Left cardiac atrium (tissue), 4 donors: Measurements from ENCODE around the gene CYP19A1. TPM values are rescaled to one million over a fixed set of nuclear protein-coding genes. Genes with fewer than 3 reads are reported as not detected.

Experiments
- ATAC-seq, 2 donors: fragments of 200-7000 bp; cut with Tn5 transposase; one replicate each; pipeline ENCODE4 v1.9.1; 2020; ENCODE audit warnings: mild to moderate bottlenecking in 2 of 2, moderate library complexity in 2 of 2
- DNase-seq: peaks from one replicate; pipeline ENCODE4 v3.0.0-alpha.2; 2020
- intact Hi-C, 2 donors: fragments of 100-400 bp; cut with DNase I; formaldehyde crosslinking; loops; one replicate each; pipeline versions ENCODE4 v1.14.1 to v1.15.1; 2022 to 2023
- long read RNA-seq: library from polyadenylated mRNA; unstranded; transcript quantifications from one replicate; pipeline ENCODE4 v2.0.0, GENCODE V29; 2021
- total RNA-seq, 2 donors: library from RNA; stranded (reverse); fragmentation: NEBNext Ultra II Directional; extraction: Animal tissue kit (Norgen Biotek cat#: 25700); gene quantifications; one replicate each; pipeline ENCODE4 v1.2.1, GENCODE V29; 2021
- donor health status: DM: no; HTN: yes; CAD: no.
- donor health status: DM: no; HTN: yes; CAD: no; lungs with severe emphysema.
- donor health status: DM: yes; HTN: yes; CAD: no.
- donor health status: Dilated cardiomyopathy.

CYP19A1 gene
- total RNA-seq = under 1 TPM; 0.56 to 0.86 TPM
- long read RNA-seq = 0 reads

DNA sequence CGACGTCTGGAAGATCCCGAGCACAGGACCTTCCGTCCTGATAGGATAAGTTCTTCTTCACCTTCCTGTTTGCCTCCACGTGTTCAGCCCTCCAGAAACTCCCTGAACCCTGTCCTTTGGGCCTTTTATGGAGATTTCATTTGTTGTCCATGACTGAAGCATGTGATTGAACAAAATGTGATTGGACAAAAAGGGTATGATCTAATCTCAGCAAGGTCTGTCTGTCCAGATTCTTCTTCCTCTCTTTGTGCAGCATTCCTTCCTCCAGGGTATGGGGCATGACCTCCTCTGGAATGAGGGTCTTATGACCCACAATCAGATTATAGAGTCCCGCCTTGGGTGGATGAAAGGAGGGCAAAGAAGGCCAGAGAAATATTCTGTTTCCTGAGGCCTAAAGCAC is at the start of gene CYP19A1:
CYP19A1 (minus strand) TSS at position 101 of the 400 bp plus-strand sequence. CDS start 95,684 bp downstream, outside the sequence.
- ATAC-seq (no peak), DNase-seq (no peak)
- intact Hi-C loops = no loop called here

DNA sequence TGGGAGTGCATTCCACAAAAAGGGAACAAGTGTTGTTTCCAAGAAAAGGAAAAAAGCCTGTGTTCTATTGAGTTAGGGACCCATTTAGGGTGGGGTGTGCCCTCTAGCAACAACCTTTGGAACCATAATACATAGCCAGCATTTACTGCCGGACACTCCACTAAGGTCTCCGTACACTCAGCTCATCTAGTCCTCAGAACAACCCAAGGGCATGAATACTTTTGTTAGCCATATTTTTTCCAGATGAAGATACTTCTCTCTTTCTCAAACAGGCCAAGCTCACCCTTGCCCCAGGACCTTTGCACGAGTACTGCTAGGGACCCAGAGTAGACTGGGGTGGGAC is 49.3 kb upstream of the CYP19A1 start:
- ATAC-seq (no peak), DNase-seq (no peak)
- intact Hi-C loops = no loop called here

DNA sequence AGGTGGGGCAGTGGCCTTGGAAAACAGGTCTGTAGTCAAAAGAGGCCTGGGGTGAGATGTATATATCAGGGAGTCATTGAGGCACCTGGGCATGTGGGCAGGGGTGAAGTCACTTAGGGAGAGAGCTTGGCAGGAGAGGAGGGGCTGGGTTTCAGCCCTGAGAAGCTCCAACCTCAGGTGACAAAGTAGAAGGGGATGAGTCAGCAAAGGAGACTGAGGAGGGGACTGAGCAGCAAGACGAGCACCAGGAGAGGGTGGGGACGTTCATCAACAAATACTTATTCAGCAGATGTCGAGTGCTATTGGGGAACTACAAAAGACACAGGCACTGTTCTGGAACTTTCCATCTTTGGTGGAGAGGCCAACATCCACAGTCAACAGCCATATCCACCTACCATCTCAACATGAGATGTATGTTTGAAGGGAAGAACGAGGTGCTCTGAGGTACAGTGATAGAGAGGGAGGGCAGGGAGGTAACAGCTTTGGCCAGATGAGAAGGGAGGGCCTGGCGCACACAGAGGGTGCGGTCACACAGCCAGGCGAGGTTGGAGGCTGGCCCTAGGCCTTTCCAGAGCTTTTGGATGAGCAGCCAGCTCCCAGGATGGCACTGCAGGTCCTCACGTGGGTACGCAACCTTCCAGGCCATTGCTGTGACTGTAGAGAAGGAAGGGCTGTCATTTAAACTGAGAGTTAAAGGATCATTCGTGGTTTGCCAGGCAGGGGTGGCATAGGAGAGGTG is 48.7 kb upstream of the CYP19A1 start:
- ATAC-seq (no peak), DNase-seq (no peak)
- intact Hi-C loops = no loop called here

DNA sequence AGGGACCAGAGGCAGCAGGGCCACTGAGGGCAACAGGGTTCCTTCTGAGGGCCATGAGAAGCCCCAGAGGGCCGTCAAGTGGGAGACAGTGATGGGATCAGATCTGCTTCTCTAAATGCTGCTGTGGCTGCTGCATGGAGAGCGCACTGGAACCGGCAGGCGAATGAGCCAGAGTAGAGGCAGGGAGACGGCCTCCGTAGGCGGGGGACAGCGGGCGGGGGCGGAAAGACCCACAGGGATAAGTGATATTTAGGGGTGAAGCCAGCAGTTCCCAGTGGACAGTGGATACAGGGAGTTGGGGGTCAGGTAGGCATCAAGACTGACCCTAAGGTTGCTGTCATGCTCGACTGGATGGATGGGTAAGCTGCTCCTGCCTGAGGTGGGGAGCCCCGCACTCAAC is 48.1 kb upstream of the CYP19A1 start:
- DNase-seq (no peak), ATAC-seq (no peak)
- intact Hi-C loops = no loop called here

DNA sequence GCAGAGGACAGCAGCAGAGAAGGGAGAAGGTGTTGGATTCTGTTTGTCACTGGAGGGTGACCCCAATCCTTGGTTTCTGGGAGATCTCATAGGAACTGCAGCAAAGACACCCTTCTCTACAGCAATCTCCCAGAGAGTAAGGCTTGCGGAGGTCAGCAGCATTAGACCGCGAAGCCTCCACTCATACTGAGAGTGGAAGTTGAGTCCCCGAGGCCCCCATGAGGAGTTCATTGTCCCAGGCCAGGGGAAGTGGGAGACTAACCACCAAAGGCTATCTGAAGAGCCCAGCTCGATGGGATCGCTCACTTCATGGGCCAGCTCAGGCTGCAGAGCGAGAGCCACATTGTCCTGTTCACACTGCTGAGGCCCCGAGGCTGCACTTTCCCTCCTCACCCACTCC is 47.6 kb upstream of the CYP19A1 start:
- DNase-seq (no peak), ATAC-seq (no peak)
- intact Hi-C loops = no loop called here

GRCh38 chr15:51382787-51383186 is 44.4 kb upstream of the CYP19A1 start:
- intact Hi-C loops = loop anchor here (5.0 kb wide), 2 partner anchors 95 to 220 kb away; no protein-coding TSS in a partner anchor
- ATAC-seq = peak in 1 of 2 donors; percentile 19
- DNase-seq = no peak

DNA sequence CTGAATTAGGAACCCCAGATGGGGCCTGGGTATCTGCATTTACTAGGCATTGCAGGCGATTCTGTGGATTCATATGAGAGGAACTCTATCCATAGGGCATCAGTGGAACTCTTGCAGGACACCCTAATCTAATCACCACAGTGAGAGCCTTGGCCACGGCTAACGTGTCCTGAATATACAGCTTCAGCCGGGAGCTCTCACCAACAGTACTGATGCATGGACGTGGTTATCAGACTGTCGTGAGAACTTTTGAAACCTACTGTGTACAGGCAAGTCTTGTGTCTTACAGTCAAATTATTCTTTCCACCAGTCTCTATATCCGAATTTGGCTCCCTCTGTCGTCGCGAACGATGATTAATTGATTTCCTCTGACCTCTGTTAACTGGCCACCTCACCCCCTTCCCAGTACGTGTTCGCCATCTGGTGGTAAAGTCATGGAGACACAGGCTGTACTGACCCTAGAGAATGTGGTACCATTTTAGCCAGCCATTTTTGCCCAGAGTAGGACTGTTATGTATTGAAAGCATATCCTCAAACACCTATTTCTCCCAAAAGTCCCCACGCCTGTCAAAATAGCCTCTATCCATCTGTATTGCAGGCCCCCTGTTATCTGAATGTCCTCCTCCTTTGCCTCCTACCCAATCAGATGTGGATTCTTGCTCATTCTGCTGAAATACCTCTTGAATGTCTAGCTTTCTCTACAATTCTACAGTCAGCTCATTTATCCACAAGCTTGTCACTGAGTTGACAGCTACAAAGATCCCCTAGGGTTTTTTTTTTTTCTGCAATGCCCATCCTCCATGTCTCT is 42.8 kb upstream of the CYP19A1 start:
- intact Hi-C loops = loop anchor here (1.0 to 5.0 kb wide), 4 partner anchors 94 to 219 kb away; no protein-coding TSS in a partner anchor
- ATAC-seq (peak; percentile 92 to 94), DNase-seq (peak; percentile 52)

DNA sequence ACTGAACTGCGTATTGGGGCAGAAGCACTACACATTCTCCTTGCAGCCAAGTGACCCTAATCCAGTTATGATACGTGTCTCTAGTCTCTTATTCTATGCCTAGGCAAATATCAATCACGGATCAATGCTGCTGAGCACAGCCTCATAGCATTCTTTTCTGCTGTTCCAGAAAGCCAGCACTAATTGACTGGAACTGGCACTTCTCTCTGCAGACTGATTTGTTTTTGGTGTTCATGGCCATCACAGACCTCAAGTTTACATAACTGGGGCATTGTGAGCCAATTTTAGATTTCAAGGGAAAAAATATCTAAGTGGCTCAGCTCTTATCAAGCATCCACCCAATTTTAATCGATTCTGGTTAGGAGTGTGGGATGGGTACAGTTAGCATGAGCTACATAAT is 41.0 kb upstream of the CYP19A1 start:
- no peak for DNase-seq
- ATAC-seq = no peak
- intact Hi-C loops = no loop called here

DNA sequence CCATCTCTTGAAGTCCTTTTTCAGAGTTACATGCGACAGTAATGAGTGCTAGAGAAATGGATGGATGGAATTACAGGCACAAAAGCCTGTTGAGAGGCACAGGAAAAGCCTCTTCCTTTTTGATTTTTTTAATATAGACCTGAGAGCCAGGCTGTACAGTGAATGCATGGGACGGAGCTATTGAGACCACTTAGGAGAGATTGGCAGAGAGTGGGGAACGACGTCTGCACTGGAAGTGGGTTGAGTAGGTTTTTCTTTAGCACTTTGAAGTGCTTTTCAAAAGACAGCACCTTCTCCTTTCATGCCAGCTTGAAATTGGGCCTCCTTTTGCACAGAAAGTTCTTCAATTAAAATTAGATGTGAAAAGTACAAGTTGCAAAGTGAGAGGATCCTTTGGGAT is 40.0 kb upstream of the CYP19A1 start:
- no peak for DNase-seq
- intact Hi-C loops = no loop called here
- ATAC-seq = no peak

DNA sequence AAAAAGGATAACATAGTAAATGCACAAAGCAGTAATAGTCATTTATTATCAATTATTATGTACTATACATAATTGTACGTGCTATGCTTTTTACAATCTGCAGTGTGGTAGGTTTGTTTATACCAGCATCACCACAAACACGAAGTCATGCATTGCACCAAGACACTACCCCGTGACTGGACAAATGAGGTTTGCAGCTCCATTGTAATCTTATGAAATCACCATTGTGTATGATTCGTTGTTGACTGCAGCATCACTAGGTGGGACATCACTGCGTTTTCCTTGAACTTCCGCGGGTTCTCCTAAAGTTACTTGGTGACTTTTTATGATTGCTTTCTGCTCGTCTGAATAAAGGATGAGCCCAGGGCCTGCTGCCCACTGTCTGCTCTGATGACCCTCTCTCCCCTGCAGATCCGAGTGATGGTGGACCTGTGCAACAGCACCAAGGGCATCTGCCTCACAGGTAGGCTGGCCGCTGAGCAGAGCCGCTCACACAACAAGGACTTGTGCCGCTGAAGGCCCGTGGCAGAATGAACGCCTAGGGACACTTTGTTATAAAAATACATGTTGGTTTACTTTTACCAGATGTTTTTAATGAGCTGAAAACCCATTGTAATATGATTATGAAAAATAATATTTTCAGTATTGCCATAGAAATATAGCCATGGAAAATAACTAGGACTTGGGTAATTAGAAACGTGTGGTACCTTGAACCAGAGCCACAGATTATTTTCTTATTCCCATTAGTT is 38.8 kb upstream of the CYP19A1 start:
- DNase-seq = no peak
- intact Hi-C loops = no loop called here
- ATAC-seq = no peak

DNA sequence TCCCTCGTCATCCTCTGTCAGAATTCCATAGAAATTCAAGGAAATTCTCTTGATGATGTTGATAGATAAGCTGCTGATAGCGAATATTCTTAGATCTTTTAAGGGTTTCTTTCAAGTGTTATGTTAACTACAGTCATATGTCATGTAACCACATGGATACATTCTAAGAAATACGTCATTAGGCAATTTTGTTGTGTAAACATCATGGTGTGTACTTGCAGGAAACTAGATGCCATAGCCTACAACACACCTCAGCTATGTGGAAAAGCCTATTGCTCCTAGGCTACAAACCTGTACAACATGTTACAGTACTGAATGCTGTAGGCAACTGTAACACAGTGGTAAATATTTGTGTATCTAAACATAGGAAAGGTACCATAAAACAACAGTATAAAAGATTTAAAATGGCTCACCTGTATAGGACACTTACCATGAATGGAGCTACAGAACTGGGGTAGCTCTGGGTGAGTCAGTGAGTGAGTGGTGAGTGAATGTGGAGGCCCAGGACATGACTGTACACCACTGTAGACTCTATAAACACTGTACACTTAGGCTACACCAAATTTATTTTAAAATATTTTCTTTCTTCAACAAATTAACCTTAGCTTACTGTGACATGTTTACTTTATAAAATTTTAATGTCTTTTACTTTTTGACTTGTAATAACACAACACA is 37.7 kb upstream of the CYP19A1 start:
- ATAC-seq = no peak
- intact Hi-C loops = no loop called here
- no peak for DNase-seq

- intact Hi-C loops = no loop called here
- ATAC-seq (no peak), DNase-seq (no peak)
Measured at GRCh38 chr15:51374131-51374530, 35.7 kb upstream of the CYP19A1 start.

GRCh38 chr15:51371266-51371665 is 32.9 kb upstream of the CYP19A1 start:
- DNase-seq (no peak), ATAC-seq (peak in 1 of 2 donors; percentile 42)
- intact Hi-C loops = no loop called here

DNA sequence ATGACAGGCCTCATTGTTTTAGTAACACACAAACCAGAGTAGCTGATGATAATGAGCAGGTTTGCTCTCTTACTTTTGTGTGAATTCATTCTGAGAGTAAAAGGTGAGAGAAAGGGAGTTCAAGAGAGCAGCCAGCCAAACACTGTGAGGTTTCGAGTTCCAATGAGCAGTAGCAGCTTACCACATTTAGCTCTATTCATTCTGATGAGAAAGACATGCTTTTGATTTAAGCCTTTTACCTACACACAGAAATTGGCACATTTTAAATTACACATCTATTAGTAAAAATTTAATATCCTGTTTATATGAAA is 31.0 kb upstream of the CYP19A1 start:
- no peak for ATAC-seq
- intact Hi-C loops = no loop called here
- no peak for DNase-seq

DNA sequence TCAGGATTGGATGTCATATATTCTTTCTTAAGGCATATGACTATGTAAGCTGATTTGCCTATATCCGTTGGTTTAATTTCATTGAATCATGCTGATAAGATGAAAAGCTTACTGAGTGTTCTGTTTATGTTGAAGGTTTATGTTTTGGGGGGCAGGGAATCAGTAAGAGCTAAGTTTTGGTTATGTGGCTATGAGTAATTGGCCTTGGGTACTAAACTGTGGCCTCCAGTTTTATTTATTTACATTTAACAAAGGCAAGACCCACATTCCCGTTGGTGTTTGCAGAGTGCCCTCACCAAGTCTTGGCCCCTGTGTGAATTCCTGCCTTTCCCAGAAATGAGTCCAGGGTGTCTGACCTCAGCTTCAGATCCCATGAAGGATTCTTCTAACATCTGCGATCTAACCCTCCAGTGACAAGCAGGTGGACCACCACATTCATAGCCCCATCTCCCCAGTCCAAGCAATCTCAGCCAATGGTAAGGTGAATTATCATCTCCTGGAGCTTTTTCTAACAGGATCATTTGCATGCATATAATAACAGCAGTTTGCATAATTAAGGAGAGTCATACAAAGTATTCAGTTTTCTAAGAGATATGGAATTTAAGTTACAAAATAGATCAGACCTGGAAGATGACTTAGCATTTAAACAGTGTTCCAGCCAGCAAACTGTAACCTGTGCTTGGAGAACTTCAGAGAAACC is 30.5 kb upstream of the CYP19A1 start:
- no peak for ATAC-seq
- no peak for DNase-seq
- intact Hi-C loops = no loop called here

DNA sequence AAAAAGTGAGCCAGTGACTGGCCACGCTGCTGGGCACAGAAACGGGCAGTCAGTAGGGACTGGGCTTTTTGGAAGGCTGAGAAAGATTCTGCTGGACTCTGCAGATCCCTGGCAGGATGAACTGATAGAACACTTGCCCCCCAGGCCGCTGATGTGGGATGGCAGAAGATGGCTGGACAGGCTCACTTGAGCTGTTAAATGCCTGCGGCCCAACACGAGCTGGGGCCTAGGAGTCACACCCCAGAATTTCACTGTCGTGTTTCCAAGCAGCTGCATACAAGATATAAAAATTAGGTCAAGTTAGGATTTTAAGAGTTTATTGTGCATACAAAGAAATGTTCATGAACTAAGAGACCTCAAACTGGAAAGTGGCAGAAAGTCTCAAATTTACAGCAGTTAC is 29.9 kb upstream of the CYP19A1 start:
- no peak for DNase-seq
- intact Hi-C loops = no loop called here
- no peak for ATAC-seq

DNA sequence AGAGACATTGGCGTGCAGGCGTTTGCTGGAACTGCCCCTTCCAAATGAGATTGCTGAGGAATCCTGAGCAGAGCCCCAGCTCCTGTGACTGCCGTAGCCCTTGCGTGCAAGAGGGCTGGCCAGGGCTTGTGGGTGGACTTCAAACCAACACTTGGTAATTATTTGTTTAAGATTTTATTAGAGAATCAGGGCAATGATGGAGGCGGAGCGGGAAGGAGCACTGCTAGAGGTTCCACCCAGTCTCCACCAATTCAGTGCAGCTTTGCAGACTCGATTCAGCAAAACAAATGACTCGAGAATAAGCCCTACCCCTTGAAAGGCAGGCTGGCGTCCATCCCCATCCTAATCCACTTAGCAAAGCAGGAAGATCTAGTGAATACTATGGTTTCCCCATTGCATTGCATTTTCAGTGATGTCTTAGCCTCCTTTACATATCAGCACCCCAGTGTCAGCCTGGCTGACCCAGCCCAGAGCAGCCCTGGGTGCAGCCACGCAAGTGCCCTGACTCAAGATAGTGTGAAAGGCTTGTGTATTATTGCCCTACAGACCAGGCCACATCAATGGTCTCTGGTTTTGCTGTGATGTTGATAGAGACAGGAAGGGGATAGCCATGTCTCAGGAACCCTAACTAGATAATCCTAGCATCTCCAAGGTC is 29.1 kb upstream of the CYP19A1 start:
- ATAC-seq (peak; percentile 52 to 68), DNase-seq (no peak)
- intact Hi-C loops = no loop called here

DNA sequence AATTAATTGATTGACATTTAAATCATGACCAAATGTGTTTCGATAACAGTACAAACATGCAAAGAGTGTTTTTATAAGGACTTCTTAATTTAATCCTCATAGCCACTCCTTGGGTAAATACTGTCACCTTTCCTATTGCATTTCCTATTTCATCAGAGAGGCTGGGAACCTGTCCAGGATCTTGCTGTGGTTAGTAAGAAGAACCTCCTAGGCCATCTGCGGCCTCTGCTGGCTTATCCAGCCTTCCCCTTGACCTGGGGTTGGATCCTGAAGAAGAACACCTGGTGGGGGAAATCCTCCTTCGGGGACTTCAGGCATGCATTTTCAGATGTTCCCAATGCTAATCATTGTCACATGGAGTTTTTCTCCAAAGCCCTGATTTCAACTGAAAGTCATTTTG is 28.5 kb upstream of the CYP19A1 start:
- peak; percentile 64 to 75 for ATAC-seq
- intact Hi-C loops = no loop called here
- peak; percentile 55 for DNase-seq

- no peak for DNase-seq
- intact Hi-C loops = no loop called here
- no peak for ATAC-seq
Measured at GRCh38 chr15:51366071-51366470, 27.7 kb upstream of the CYP19A1 start.
